ENCODE data around the gene RTCA. TPM values are rescaled to one million over a fixed set of nuclear protein-coding genes. Genes with fewer than 3 reads are reported as not detected.

RTCA gene
- total and polyA plus RNA-seq, 2 donors (not counting 1 experiment from before 2014, with no cell fraction given) = 15.7 to 31.0 TPM

GRCh38 chr1:100342348-100342747, 76.3 kb downstream of the RTCA start:
- H3K36me3 ChIP-seq (replicated peaks in 1 of 2; ENCODE audit: control extremely low read depth in 1 of 2, control insufficient read depth in 1 of 2, extremely low read depth in 1 of 2, insufficient read depth in 2 of 2, low read length in 1 of 2) = no peaks in the 10 kb centered on the region
- Mint-ChIP-seq H3K9me3 (ENCODE audit: insufficient read depth) (no peaks in the 10 kb centered on the region), H3K4me3 (no peak overlapping the region), H3K27ac (no peak overlapping the region), H3K27me3 (peaks cover 3% of the 10 kb centered on the region), H3K4me1 (no peaks in the 10 kb centered on the region)
- no peak overlapping the region for H3K4me2 ChIP-seq (replicated peaks; ENCODE audit: low read depth, low read length, poor library complexity, severe bottlenecking)
- H3K4me3 ChIP-seq (ENCODE audit: control extremely low read depth in 1 of 5, extremely low read depth in 1 of 5, insufficient read depth in 1 of 5, low read depth in 2 of 5, low read length in 4 of 5) = no peak overlapping the region
- WGBS (ENCODE audit: insufficient coverage) = 100% methylated on average over 2 of the region's 2 CpGs
- DNase-seq = no peak
- H3K4me1 ChIP-seq (ENCODE audit: control insufficient read depth in 2 of 2, insufficient read depth in 2 of 2, low read length in 2 of 2) = no peaks in the 10 kb centered on the region
- no peaks in the 10 kb centered on the region for H3K9me3 ChIP-seq (ENCODE audit: control extremely low read depth in 1 of 3, control insufficient read depth in 2 of 3, insufficient read depth in 1 of 3, low read length in 2 of 3)
- peaks cover 0 to 3% (median 0%) of the 10 kb centered on the region in 4 experiments for H3K27me3 ChIP-seq (replicated peaks in 1 of 4; ENCODE audit: control extremely low read depth in 1 of 4, control insufficient read depth in 3 of 4, insufficient read depth in 4 of 4, low read length in 3 of 4)
- TF ChIP-seq EZH2 (IDR thresholded peaks at IDR 0.05; ENCODE audit: borderline replicate concordance, insufficient read depth, low read depth, low read length, poor library complexity, severe bottlenecking) (no peak), CTCF (IDR thresholded peaks at IDR 0.05) (no peak)
- ChIA-PET POLR2A (no interaction called here), CTCF (no interaction called here)
- H4K20me1 ChIP-seq (ENCODE audit: control insufficient read depth, insufficient read depth, low read length, poor library complexity, severe bottlenecking) = no peaks in the 10 kb centered on the region
- H2AFZ ChIP-seq (ENCODE audit: insufficient read depth, low read depth, low read length, poor library complexity, severe bottlenecking) = no peak overlapping the region
- intact Hi-C loops (cut with micrococcal nuclease) = no loop called here
- no peaks in the 10 kb centered on the region for H3K79me2 ChIP-seq (ENCODE audit: control insufficient read depth, insufficient read depth, low read length)
- no peak for ATAC-seq (ENCODE audit: low read depth)
- no peak overlapping the region for H3K27ac ChIP-seq (ENCODE audit: low read length in 2 of 2)
- H3K9ac ChIP-seq (ENCODE audit: low read length) = no peak overlapping the region

Small RNA genes lying within 50 kb of the gene (small RNA-seq; reads per million reads assigned to genes)
- gene AL445928.1 (ENCODE audit: insufficient read length, low read depth, low replicate concordance) (not detected), gene MIR553 (ENCODE audit: insufficient read length, low read depth, low replicate concordance) (not detected)

Other genes with a start within 250 kb of the RTCA start
- 7.0 and 8.0 TPM in 2 replicates for gene SASS6, start 133.3 kb upstream of the RTCA start, total RNA-seq
- 1.1 and 1.5 TPM in 2 replicates for gene SASS6, start 133.3 kb upstream of the RTCA start, polyA plus RNA-seq
- gene TRMT13, start 133.1 kb upstream of the RTCA start, total RNA-seq = 40.1 and 41.5 TPM in 2 replicates
- gene TRMT13, start 133.1 kb upstream of the RTCA start, polyA plus RNA-seq = 15.6 and 29.3 TPM in 2 replicates
- 1.5 TPM in 2 replicates for gene LRRC39, start 88.0 kb upstream of the RTCA start, total RNA-seq
- gene LRRC39, start 88.0 kb upstream of the RTCA start, polyA plus RNA-seq = 0.91 and 1.5 TPM in 2 replicates
- gene DBT, start 16.4 kb upstream of the RTCA start, total RNA-seq = 12.9 and 15.1 TPM in 2 replicates
- 2.6 and 4.3 TPM in 2 replicates for gene DBT, start 16.4 kb upstream of the RTCA start, polyA plus RNA-seq
- 40.9 and 41.7 TPM in 2 replicates for gene CDC14A, start 86.3 kb downstream of the RTCA start, total RNA-seq
- gene CDC14A, start 86.3 kb downstream of the RTCA start, polyA plus RNA-seq = 6.1 and 8.1 TPM in 2 replicates